ENCODE results near the gene OR52B4. TPM values are rescaled to one million over a fixed set of nuclear protein-coding genes. Genes with fewer than 3 reads are reported as not detected.
"Not testable (repeated sequence)": the region's sequence is repeated elsewhere in the genome, so short reads cannot be mapped to it uniquely, and the experiment has no call there.

The OR52B4 gene
- total RNA-seq, 2 experiments from 2014 or later, result not detected

- POLR2A ChIA-PET; H3K27ac Mint-ChIP-seq; ATAC-seq; intact Hi-C loops (cut with DNase I, micrococcal nuclease); H3K4me3 Mint-ChIP-seq; H3K36me3 Mint-ChIP-seq (ENCODE audit: low read depth); H3K4me1 Mint-ChIP-seq; CTCF ChIA-PET; H3K27me3 Mint-ChIP-seq; DNase-seq; H3K9me3 Mint-ChIP-seq (ENCODE audit: low read depth): not testable (repeated sequence)
Measured at GRCh38 chr11:4348142-4348541, 20.0 kb downstream of the OR52B4 start.

- CTCF ChIA-PET; H3K4me1 Mint-ChIP-seq; intact Hi-C loops (cut with DNase I, micrococcal nuclease); H3K4me3 Mint-ChIP-seq; POLR2A ChIA-PET; H3K36me3 Mint-ChIP-seq (ENCODE audit: low read depth); DNase-seq; H3K27me3 Mint-ChIP-seq; H3K9me3 Mint-ChIP-seq (ENCODE audit: low read depth); H3K27ac Mint-ChIP-seq; ATAC-seq: not testable (repeated sequence)
Measured at GRCh38 chr11:4345366-4345765, 22.8 kb downstream of the OR52B4 start.

GRCh38 chr11:4334356-4334755, 33.8 kb downstream of the OR52B4 start:
- H3K4me1 Mint-ChIP-seq; H3K27ac Mint-ChIP-seq; intact Hi-C loops (cut with DNase I, micrococcal nuclease); H3K4me3 Mint-ChIP-seq; H3K36me3 Mint-ChIP-seq (ENCODE audit: low read depth); DNase-seq; POLR2A ChIA-PET; CTCF ChIA-PET; ATAC-seq; H3K27me3 Mint-ChIP-seq; H3K9me3 Mint-ChIP-seq (ENCODE audit: low read depth): not testable (repeated sequence)

Other genes starting within 250 kb of the OR52B4 start
- 10 to 100 TPM; 45.6 to 66.6 TPM for gene TRIM21, start 25.3 kb upstream of the OR52B4 start, total RNA-seq
- under 1 TPM in 1 of 2 experiments, not detected in 1; 0.18 TPM for gene OR52K2, start 80.9 kb upstream of the OR52B4 start, total RNA-seq
- gene OR52K1, start 114.3 kb upstream of the OR52B4 start, total RNA-seq, result under 1 TPM in 1 of 2 experiments, not detected in 1; 0.07 TPM
- gene OR52M1, start 176.8 kb upstream of the OR52B4 start, total RNA-seq, result not detected
- gene OR52I2, start 213.4 kb upstream of the OR52B4 start, total RNA-seq, result not detected
- not detected for gene OR52I1, start 225.7 kb upstream of the OR52B4 start, total RNA-seq
- gene TRIM68, start 239.8 kb upstream of the OR52B4 start, total RNA-seq, result 1 to 10 TPM; 8.9 to 9.2 TPM

All from activated CD4-positive, alpha-beta T cell treated with anti-CD3 and anti-CD28 coated beads for 36 hours (primary cell).